GM20000 (cell line): ENCODE results near the gene KCNH2.

Source experiments
- DNase-seq: peaks from one replicate; pipeline ENCODE4 v3.0.0; 2012; ENCODE audit warnings: low spot score
- TF ChIP-seq, protein P1 (sequence below): IDR thresholded peaks from 2 replicates; pipeline ENCODE4 v1.5.1; 2012; ENCODE audit warnings: mild to moderate bottlenecking, control low read depth; ENCODE audit errors: extremely low read depth, missing control alignments

The KCNH2 gene

DNA sequence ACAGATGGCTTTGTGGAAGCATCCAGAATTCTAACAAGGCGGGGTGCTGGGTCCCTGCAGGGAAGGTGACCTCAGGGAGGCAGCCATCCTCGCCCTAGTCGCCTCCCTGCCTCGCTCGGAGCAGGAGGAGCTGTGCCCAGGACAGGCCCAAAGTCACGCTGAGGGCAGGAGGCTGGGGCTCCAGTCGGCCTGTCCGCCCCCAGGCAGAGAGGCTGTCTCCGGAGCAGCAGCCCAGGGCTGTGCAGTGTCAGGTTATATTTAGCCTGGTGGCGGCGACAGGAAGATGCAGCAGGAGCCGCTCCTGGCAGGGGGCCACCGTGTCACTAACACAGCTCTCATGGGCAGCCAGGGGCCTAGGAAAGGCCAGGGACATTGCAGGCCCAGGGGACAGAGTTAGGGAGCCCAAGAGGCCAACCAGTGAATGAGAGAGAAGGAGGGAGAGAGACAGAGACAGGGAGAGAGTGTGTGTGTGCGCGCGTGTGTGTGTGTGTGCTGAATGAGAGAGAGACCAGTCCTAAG is 13.5 kb downstream of the KCNH2 start:
- TF ChIP-seq, protein P1, sequence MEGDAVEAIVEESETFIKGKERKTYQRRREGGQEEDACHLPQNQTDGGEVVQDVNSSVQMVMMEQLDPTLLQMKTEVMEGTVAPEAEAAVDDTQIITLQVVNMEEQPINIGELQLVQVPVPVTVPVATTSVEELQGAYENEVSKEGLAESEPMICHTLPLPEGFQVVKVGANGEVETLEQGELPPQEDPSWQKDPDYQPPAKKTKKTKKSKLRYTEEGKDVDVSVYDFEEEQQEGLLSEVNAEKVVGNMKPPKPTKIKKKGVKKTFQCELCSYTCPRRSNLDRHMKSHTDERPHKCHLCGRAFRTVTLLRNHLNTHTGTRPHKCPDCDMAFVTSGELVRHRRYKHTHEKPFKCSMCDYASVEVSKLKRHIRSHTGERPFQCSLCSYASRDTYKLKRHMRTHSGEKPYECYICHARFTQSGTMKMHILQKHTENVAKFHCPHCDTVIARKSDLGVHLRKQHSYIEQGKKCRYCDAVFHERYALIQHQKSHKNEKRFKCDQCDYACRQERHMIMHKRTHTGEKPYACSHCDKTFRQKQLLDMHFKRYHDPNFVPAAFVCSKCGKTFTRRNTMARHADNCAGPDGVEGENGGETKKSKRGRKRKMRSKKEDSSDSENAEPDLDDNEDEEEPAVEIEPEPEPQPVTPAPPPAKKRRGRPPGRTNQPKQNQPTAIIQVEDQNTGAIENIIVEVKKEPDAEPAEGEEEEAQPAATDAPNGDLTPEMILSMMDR, result no peak
- DNase-seq, result no peak

DNA sequence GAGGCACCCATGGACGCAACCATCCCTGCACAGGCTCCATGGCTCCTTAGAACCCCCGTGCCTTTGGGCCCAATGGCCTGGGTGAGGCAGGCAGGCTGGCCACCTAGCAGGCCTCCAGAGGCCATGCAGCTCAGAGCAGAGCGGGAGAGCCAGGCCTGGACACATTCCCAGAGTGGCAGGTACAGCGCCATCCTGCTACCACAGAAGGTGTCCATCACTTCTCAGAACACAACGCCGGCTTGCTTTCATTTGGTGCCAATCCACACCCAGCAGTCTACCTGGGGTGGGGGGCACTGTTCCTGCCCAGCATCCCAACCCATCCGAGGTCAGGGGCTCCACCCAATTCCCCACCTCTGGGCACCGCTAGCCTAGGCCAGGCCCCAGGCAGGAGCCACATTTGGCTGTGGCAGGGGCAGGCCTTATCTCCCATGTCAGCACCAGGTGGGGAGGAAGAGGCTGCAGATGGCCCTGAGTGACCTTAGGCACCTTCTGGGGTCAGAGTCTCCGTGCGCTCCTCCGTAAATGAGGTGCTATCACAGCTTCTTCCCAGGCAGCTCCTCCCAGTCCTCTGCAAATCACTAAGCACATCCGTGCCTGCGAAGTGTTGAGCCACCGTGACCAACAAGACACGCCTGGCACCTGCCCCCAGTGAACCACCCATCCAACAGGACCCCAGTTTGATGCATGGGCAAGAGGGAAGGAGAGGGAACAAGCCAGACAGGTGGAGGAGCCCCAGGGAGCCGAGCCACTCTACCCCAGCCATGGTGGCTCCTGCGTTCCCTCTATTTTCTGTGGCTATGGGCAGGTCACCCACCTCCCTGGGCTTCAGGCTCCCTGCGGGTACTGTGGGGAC is 14.2 kb downstream of the KCNH2 start:
- TF ChIP-seq, protein P1, result no peak
- no peak for DNase-seq

DNA sequence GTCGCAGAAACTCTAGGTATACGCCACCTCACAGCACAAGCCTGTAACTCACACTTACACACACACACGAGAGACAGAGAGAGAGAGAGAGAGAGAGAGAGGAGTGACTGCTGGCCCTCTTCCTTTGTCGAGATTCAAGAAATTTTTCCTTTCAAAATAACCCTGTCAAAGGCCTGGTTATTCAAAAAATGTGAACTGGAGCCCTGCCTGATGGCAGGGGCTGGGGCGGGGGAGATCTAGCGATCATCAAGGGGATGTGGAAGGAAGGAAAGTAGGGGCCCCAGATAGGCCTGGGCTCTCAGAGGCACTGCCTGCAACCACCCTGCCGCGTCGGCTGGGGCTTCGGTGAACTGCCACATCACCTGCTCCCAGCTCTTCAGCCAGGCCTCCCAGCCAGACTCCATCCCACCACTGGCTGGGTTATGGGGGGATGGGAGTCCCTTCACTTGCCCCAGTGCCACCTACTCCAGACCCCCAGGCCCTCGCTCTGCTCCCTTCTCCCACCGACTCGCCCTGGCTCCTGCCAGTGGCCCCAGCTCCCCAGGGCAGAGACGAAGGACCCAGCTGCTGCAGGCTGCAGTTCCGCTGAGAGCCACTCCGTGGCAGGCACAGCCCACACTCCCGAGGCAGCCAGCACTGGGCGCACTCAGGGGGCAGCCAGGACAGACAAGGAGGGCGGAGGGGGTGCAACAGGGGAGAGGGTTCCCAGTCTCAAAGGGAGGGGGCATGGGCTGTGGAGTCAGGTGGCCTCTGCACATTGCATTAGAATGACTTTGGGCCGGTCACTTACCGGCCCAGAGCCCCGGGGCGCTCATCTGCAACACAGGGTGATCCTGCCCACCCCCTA is 15.3 kb downstream of the KCNH2 start:
- TF ChIP-seq, protein P1, result peak; percentile 84
- peak; percentile 89 for DNase-seq

DNA sequence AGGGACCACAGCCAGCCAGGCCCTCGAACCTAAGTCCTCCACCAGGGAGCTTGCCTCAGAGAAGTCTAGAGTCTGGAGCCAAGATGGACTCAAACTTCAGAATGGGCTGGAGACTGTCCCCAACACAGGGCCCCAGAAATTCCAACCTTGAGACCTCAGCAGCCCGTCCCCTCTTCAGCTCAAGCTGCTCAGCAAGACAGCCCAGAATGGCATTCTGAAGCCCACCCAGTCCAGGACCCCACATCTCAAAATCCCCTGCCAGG is 15.9 kb downstream of the KCNH2 start:
- DNase-seq, result no peak
- TF ChIP-seq, protein P1, result no peak

DNA sequence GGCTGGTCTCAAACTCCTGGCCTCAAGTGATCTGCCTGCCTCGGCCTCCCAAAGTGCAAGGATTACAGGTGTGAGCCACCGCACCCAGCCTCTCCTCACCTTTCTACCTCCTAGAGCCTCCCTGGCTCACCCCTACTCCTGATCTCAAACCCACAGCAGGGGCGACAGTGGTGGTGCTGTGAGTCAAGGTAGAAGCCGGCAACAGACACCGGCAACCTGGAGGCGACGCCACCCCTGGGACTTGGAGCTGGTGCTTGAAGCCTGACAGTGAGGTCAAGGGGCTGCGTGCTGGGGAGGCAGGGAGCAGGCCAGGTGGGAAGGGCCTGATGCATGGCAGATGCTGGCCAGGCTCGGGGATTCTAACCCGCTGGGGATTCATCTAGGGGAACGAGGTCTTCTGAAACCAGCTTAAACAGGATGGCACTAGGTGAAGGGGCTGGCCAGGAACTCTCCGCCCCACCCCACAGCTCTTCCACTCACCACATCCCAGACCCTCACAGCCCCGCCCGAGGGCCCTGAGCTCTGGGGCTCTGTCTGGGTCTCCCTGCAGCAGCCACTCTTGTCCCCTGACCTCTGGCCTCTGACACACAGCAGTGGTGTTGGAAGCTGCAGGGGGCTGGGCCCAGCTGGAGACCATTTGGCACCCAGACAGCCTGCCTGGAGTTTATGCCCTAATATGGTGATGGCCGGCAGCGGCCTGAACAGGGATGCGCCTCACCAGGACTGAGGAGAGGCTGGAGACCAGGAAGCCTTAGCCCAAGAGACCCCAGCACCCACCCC is 16.4 kb downstream of the KCNH2 start:
- TF ChIP-seq, protein P1, result no peak
- DNase-seq, result no peak

DNA sequence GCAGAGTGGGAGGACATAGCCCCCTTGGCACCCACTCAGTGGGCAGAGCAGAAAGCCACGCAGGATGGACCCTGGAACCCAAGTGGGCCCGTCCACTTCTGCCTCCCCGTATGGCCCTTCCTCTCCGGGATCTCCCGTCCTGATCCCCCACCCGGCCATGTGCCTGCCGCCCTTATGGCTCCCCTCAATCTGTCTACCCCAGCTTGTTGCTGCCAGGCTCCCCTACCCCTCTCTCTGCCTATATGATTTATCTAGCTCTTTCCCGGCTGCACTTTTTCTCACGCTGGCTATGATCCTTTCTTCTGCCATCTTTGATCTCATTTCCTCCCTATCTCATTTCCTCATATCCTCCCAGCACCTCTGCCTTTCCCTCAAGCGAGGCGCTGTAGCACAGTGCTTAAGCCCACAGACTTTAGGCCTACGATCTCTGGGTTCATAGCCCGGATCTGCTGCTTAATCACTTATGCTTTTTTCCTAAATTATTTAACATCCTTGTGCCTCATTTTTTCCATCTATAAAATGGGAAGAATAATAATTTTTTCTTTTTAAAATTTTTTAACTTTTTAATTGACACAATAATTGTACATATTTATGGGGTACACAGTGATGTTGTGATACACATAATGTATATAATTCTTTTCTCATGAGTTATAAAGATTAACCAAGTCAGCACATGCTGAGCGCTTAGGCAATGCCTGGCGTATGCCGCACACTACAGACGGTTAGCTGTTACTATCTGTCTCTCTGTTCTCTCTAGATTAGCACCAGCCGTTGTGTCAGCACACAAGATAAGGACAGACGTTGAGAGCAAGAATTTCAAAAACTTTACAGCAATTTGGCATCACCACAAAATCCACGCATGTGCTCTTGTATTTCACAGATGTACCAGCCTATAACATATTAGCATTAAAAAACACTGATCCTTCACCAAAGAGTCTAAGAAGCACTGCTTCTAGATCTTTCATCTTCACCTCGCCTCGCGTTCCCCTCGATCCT is 18.1 kb downstream of the KCNH2 start:
- no peak for DNase-seq
- TF ChIP-seq, protein P1, result no peak
